Activated CD8-positive, alpha-beta memory T cell treated with anti-CD3 and anti-CD28 coated beads, Interleukin-2, amount 50 U/mL, for 24 hours (primary cell): ENCODE measurements around the gene ZNF423.
"Not testable (repeated sequence)": the region's sequence is repeated elsewhere in the genome, so short reads cannot be mapped to it uniquely, and the experiment has no call there.

ENCODE experiments used
- DNase-seq: peaks from one replicate; pipeline ENCODE4 v3.0.0-alpha.2; 2020; ENCODE audit errors: extremely low read depth

Gene ZNF423

DNA sequence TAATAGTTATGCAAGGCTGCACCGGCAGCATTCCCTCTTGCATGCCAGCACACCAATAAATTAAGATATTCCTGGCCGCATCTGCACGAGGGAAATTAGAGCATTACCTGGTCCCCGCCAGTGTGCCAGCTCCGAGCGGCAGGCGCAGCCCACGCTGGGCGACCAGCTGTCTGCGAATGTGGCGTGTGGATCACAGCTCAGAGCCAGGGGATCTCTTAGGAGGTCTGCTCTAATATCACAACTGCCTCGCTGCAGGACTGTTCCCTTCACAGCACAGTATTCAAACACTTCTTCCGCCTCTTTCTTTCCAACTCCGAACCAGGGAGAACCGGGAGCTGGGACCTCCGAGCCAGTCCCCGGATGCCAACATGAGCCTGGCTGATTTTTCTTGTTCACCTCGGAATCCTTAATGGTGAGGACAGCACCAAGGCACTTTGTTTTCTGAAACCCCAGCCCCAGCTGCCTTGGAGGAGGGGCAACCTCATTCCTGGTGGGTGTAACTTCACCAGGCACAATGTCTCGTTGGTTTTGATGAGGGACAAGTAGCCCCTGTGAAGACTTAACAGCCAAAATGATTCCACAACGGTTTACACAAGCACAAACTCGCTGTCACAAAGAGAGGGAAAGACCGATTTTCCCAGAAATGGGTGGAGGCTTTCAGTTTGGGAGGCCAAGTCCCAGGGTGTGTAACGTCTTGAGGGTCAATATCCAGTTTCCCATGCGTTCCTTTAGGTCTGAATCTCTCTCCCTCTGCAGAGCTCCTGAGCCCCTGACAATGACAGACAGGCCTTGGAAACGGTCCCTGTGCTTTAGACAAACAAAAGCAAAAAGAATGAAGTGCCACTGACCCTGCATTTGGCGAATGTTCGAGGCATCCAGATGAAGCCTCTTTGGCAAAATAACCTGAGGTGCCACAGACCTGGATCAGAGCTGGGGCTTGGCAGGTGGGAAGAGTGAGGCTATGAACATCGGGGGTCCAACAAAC lies 269.2 kb downstream of the ZNF423 start:
- no peak for DNase-seq

DNA sequence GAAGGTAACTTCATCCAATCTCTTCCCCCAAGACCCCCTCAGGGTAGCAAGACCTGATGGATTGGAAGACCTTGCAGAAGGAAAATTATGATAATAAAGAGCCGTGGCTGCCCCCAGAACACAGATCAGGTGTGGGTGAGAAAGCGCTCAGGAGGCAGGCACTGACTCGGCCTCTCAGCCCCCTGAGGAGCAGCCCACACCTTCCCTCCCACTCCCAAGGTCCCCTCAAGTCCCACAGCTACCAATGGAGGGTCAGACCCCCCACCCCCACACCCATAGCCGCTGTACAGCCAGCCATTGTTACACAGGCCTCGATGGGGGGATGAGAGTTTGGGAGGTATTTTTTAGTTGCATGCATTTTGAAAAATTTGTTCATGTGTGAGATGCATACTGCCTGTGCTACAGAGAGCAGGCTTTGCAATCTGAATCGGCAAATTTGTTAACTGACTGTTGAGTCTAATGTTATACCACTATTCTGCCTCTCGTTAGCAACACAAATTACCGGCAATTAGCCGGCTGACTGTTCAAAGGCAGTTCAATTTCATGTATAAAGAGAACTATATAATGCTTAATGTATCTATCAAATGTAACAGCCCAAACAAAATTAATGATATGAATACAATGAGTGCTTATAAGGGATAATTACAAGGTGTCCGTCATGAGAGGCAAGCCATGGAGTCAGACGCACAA lies 270.6 kb downstream of the ZNF423 start:
- DNase-seq, result no peak

DNA sequence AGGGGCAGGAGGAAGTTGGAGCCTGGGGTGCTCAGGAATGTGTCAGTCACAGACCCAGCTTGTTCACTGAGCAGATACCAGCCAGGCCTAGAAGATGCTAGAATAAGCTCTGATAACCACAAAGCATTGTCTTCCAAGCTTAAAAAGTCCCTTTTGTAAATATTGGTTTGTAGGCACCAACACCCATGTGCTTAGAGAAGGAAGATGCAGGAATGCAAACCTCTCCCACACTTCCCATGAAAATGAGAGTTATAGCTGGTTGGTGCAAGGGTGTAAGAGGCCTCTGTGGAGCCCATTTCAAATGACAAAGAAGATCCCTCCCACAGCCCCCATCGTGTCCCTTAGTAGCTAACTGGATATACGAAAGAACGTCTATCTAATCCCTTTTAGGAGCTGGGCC lies 272.0 kb downstream of the ZNF423 start:
- no peak for DNase-seq

DNA sequence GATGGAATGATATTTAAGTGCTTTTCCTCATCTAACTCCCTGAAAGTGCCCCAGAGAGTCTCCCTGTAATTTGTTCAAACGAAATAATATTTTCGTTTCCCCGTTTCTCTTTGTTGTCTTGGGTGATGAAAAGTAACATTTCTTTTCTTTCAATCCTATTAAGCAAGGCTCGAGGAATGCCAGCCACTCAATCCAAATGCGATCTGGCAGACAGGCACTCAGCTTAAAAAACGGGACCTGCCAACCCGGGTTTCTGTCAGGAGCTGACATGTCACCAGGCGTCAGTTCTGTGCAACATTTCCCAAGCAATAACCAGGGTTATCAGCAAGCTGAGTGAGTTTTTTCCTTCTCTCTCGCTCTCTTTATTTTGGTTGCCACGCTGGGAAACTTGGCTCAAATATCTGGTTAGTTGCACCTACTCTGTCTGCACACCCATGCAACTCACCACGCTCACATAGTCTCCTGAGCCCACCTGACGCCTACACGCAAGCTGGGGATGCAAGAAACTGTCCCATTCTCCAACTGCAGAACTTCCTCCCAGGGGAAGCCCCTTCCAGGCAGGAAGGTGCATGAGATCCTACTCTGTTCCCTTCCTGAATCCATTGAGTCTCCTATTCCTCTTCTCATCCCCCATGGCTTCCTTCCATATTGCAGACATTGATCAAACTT lies 274.1 kb downstream of the ZNF423 start:
- no peak for DNase-seq

DNA sequence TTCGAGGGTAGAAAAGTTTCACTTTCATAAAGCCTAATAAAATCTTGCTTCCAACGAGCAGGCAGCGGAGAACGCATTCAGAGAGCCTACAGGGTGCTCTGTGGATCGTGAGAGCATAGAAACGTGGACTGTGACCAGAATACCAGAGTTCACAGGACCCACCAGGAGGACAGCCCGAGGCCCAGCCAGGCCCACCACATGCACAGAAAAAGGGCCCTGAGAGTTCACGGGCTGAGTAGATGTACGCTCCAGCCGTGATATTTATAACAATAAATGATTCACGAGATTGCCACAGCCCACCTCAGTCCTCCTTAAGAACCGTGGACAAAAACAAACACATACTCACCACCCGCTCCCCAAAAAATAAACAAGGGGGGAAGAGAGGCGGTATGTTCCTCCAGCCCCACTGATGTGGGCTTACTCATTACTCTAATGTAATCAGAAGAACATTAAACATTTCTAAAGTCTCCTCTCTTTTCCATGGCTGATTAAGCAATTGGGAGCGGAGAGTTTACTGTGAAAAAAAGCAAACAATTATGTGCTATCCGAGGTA lies 275.1 kb downstream of the ZNF423 start:
- DNase-seq, result no peak

DNA sequence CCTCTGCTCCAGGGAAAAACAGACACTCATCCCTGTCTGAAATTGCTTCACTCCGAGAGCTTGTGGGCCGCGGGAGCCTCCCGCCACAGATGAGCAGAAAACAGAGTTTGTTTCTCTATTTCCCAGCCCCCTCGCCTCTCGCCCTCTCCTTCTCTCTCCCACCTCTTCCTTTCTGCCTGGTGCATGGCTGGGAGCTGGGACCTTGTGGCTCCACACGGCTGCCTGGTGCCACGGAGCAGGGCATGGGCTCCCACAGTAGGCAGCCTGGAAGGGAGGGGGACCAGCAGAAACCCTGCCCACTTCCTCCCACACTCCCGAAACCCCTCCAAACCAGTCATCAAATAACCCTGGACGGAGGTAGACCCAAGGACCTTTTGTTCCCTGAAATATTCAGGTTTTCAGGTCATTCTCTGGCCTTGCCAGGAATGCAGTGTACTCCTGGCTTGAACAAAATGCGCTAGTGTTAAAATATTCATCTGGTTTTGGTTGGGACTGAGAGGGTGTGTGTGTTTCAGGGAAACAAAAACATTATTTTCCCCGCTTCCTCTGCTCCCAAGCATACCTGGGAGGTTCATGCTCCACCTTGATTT lies 277.4 kb downstream of the ZNF423 start:
- no peak for DNase-seq

DNA sequence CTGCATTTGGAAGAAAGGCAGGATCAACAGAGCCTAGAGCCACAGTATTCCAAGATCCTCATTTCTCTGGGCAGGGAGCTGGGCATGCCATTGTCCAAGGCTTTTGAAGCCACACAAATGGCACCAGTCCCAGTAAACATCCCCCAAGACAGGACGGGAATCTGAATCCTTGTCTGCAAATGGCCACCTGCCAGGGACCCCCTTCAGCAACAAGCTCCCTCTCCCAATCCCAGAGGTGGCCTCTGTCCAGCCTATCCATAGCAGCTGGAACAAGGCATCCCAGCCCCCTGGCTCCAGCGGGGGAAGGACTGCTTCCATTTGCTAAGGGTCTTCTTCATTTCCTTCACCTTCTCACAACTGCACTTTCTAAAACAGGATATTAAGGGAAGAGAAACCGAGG lies 277.9 kb downstream of the ZNF423 start:
- no peak for DNase-seq

DNA sequence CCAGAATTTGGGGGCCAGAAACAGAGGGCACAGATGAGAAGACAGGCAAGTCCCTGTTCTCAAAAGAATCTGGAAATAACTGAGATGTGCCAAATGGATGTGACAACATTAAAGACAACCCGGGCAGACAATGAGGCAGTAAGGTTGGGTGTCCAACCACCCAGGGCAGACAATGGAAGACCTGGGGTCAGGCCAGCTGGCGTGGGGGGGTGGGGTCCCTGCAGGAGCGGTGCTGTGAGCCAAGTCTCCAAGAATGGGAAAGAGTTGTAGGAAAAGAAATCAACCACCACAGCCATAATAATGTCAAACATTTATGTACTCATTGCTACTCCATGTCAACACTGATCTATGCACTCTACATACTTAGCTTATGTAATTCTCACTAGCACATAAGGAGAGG lies 279.0 kb downstream of the ZNF423 start:
- no peak for DNase-seq

DNA sequence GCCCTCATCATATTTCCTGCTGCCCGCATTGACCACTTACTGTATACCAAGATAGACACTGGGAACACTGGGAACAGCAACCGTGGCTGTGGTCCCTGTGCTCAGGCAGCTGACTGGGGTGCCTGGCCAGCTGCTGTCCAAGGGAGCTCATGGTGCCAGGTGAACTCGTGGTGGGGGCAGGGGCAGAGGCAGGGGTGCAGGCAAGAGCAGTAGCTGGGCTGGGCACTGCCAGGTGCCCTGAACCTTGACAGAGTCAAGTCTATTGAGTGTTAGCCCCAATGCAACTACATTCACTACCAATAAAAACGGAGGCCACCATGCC lies 279.8 kb downstream of the ZNF423 start:
- DNase-seq, result no peak

DNA sequence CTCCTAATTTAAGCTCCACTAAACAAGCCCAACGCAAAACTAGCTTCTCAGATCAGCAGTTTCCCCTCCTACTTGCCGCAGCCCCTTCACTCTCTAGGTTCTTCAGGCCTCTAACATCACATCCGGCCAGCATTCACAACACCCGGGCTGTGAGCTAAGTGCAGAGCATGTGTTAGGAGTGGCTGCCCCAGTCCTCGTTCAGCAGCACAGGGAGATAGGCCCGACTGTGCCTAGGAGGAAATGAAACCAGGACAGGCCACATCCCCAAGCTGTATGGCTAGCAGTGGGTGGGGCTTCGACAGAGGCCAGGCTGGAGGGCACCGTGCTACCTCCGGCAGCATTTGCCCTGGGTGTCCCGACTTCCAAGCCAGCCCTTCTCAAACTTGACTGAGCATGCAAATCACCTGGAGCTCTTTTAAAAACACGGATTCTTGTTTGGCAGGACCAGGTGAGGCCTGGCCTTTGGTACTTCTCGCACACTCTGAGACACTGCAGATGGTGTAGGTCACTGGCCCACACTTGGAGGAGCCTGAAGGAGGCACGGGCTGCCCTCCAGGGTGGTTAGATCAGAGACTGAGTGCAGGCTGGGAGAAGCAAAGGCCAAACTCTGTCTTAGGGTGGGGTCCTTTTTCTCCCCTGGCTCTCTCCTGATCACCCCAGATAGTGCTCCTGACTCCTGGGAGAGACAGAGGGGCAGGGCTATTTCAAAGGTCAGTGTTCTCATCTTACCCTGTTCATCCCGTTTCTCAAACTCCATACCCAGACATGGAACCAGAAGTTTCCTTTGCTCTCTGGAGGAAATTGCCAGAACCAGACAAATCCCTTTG lies 280.4 kb downstream of the ZNF423 start:
- DNase-seq, result no peak

DNA sequence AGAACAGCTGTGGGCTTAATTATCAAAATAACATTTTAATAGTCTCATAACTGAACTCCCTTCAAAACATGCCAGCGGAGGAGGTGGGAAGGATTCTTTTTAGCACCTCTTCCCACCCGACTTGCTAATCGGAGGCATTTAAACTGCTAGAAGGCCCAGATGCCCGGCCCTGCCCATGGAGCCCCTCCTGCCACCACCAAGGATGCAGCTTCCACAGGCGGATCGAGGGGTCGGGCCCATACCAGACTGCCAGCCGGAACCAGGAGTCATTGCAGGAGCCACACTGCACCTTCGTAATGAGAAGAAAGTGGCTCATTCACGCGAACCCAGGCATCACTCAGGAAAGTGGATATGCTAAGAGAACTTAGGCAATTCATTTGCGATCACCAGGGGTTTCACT lies 281.1 kb downstream of the ZNF423 start:
- DNase-seq, result no peak

DNA sequence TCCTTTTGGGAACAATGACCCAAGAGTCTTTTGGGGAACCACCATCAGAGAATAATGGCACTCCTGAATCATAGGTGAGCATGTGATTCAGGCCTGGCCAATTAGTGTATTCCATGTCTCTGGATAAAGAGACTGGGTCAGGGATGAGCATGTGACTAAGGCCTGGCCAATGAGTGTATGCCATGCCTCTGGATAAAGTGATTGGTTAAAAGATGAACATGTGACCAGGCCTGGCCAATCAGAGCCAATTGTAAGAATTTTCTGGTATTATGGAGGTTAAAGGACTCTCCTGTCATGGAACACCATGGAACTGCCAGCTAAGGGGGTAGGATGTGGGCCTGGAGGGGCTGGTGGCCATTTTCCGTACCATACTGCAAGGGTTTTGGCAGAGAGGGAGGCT lies 288.0 kb downstream of the ZNF423 start:
- no peak for DNase-seq

DNA sequence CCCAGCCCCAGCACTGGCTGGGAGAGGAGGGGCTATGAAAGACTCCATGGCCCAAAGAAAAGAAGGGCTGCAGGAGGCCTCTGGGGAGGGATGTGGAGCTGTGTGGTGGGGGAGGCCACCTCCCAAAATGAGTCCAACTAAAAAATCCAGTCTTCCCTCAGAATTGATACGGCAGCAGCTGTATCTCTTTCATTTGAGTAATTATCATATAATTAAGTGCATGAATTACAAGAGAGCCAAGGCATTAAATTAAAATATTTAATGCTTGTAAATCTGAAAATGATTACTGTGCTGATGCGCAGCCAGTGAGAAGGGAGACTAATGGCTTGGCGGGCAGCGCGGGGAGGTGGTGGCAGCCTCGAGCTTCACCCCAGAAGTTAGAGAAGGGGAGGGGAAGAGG lies 289.5 kb downstream of the ZNF423 start:
- DNase-seq, result no peak

DNA sequence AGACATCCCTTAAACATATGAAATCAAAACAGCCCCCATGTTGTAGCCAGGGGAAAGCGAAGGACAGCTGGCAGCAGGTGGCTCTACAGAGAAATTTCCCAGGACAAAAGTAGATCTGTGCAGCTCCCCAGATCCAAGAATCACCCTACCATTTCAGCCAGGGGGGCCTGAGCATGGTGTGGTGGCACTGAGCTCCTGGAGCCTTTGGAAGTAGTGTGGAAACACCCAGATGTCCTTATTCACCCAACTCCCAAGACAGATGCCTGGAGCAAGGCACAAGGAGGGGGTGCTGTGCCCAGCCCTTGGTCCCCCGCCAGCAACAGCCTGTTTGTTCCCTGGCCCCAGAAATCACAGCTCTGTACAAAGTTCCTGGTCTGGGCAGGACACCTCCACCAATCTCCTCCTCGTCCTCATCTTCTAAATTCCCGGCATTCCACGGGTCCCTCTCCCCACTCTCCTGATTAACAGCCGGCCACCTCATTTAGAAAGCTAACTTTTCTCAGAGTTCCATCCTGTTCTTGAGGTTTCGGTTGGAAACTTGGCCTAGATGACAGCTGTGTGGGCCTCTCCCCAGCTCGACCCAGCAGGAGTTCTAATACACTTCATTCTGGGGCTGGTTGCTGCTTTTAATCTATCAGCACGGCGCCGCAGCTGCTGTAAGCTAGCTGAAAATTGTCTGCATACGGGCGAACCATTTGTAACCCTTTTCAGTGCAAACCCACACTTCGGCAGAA lies 291.2 kb downstream of the ZNF423 start:
- DNase-seq, result no peak

DNA sequence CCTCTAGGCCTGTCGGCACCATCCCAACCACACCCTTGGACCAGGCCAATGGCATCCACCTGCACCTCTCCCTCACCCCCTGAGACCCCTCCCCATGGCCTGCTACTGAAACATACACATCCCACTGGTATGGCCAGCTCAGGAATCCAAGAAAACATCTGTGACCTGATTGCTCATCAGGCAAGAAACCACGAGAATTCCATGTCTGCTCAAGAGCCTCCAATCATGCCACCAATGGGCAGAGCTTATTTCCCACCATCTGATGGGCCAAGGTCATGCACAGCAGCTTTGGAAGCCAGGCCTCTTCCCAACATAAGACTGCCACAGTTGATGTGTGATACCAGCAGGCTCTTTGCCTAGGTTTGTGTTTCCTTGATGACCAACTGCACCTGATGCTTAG lies 292.2 kb downstream of the ZNF423 start:
- no peak for DNase-seq

DNA sequence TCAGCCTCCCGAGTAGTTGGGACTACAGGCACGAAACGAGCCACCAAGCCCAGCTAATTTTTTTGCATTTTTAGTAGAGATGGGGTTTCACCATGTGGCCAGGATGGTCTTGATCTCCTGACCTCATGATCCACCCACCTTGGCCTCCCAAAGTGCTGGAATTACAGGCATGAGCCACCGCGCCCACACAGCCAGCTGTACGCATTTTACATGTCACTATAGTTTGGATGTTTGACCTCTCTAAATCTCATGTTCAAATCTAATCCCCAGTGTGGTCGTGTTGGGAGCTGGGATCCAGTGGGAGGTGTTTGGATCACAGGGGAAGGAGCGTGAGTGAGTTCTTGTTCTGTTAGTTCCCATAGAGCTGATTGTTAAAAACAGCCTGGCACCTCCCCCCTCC lies 293.0 kb downstream of the ZNF423 start:
- not testable (repeated sequence) for DNase-seq

DNA sequence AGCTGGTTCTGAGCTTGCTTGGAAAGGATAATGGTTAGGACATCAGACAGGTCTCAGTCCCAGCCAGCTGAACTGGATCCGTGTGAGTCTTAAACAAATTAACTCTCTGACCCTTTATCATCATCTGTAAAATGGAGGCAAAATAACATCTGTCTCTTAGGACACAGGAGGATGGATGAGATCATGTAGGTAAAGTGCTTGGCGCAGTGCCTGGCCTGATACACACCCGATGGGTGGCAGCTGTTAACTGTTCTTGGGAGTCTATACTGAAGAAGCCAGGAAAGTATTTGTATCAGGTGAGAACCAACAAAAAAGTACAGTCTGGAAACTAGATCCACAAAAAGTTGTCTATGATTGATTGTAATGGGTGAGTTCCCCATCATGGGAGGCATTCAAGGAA lies 293.7 kb downstream of the ZNF423 start:
- no peak for DNase-seq

DNA sequence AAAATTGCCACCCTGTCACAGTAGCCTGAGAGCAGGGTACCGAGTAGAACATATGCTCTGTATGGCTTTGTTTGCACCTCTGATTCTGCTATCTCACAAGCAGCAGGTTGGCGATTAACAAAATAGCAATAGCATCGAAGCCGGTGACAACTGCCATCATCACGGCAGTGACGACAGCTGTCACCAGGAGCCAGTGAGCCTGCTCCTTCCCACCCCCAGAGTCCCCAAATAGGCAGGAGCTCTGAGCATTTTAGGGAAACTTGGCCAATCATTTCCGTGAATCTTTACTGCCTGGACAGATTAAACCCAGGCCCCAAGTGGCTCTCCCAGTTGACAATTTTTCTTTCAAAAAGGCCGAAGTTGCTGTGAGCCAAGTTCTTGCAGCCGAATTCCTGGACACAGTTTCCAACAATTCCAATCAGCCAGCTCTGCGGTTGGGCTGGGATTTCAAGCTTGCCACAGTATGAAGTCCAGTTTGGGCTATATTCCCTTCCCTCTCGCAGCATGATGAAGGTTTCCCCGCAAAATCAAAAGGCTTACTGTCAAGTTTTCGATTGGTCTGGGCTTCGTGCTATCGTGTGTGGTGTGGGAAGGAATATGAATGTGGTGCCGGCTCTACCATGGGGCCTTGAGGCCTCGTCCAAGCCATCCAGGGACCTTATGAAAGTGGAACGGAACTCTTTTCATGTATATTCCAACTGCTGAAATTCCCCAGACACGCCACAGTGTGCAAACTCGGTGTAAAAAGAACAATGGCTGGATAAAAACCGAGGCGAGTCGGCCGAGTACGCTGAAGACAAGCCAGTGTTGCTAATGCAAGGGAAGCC lies 295.7 kb downstream of the ZNF423 start:
- DNase-seq, result no peak

DNA sequence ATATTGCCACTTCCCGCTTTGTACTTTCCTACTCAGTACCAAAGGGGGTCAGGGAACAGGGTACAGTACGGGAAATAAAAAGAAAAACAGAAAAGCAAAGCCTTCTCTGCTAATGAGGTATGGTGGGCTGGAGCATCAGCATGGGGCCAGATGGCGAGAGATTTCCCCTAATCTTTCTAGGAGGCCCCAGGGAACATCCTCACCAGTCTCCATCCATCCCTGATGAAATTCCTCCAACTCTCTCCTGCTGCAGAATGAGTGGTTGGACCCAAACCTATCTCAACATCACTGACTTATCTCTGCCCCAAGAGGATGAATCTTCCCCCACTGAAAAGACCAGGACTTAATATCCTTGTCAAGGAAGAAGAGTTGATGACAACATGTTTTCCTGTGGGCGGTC lies 296.7 kb downstream of the ZNF423 start:
- DNase-seq, result no peak

DNA sequence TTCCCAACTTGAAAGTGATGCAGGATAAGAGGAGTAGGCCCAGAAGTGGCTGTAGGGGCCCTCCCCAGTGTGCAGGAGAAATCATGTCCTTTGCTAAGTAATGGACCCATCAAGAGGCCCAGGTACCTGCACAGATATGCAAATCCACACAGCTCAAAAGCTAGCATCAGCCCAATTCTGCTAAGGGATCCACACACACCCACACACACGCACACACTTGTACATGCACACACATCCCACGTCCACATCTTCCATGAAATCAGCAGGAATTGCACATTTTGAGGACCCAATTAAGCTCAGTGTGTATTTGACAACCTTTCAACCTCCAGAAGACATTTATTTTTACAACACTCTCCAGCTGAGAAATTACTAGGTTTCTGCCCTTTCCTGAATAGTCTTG lies 297.5 kb downstream of the ZNF423 start:
- no peak for DNase-seq
